Measurements from ENCODE around the gene MT1F. TPM values are rescaled to one million over a fixed set of nuclear protein-coding genes. Genes with fewer than 3 reads are reported as not detected.

Gene MT1F
- 12.7 and 14.9 TPM in 2 replicates for total RNA-seq
- long read RNA-seq: 0 reads

- peaks cover 21% of the 10 kb centered on the region for H3K27me3 Mint-ChIP-seq (ENCODE audit: unreplicated experiment)
- H3K4me3 Mint-ChIP-seq (ENCODE audit: unreplicated experiment): peak within 1 kb of the TSS; percentile 91
- H3K4me1 Mint-ChIP-seq (ENCODE audit: unreplicated experiment): peaks cover 31% of the 10 kb centered on the region
- no peak within 1 kb of the TSS for H3K27ac Mint-ChIP-seq (ENCODE audit: unreplicated experiment)
- TF ChIP-seq CTCF (IDR thresholded peaks at IDR 0.05): no peak
- no peak for DNase-seq (ENCODE audit: extremely low spot score, unreplicated experiment)
- no peaks in the 10 kb centered on the region for H3K9me3 Mint-ChIP-seq (ENCODE audit: unreplicated experiment)
- H3K36me3 Mint-ChIP-seq (ENCODE audit: unreplicated experiment): peaks cover 1% of the 10 kb centered on the region
Measured at GRCh38 chr16:56657555-56658326, at the start of gene MT1F. Gene MT1F (plus strand): TSS chr16:56657959. CDS start chr16:56658059, 100 bp downstream.

- H3K9me3 Mint-ChIP-seq (ENCODE audit: unreplicated experiment): no peaks in the 10 kb centered on the region
- DNase-seq (ENCODE audit: extremely low spot score, unreplicated experiment): peak; percentile 96
Measured at GRCh38 chr16:56608043-56608875, 49.5 kb upstream of the MT1F start, which contains the start of gene MT2A. Gene MT2A (plus strand): TSS chr16:56608584. CDS start chr16:56608656, 72 bp downstream.

GRCh38 chr16:56608876-56609462 lies 48.8 kb upstream of the MT1F start:
- no peak for DNase-seq (ENCODE audit: extremely low spot score, unreplicated experiment)
- no peaks in the 10 kb centered on the region for H3K36me3 Mint-ChIP-seq (ENCODE audit: unreplicated experiment)
- H3K4me1 Mint-ChIP-seq (ENCODE audit: unreplicated experiment): peaks cover 50% of the 10 kb centered on the region
- H3K9me3 Mint-ChIP-seq (ENCODE audit: unreplicated experiment): no peaks in the 10 kb centered on the region
- no peaks in the 10 kb centered on the region for H3K27me3 Mint-ChIP-seq (ENCODE audit: unreplicated experiment)
- peak overlapping the region; percentile 98 for H3K27ac Mint-ChIP-seq (ENCODE audit: unreplicated experiment)
- no peak for TF ChIP-seq CTCF (IDR thresholded peaks at IDR 0.05)
- peak overlapping the region; percentile 90 for H3K4me3 Mint-ChIP-seq (ENCODE audit: unreplicated experiment)

More at GRCh38 chr16:56608043-56608875, 49.5 kb upstream of the MT1F start, which contains the start of gene MT2A:
- peak within 1 kb of the TSS; percentile 99 for H3K27ac Mint-ChIP-seq (ENCODE audit: unreplicated experiment)
- peak within 1 kb of the TSS; percentile 90 for H3K4me3 Mint-ChIP-seq (ENCODE audit: unreplicated experiment)
- H3K27me3 Mint-ChIP-seq (ENCODE audit: unreplicated experiment): no peaks in the 10 kb centered on the region
- H3K36me3 Mint-ChIP-seq (ENCODE audit: unreplicated experiment): no peaks in the 10 kb centered on the region
- no peak for TF ChIP-seq CTCF (IDR thresholded peaks at IDR 0.05)
- H3K4me1 Mint-ChIP-seq (ENCODE audit: unreplicated experiment): peaks cover 51% of the 10 kb centered on the region

- no peaks in the 10 kb centered on the region for H3K27me3 Mint-ChIP-seq (ENCODE audit: unreplicated experiment)
- no peaks in the 10 kb centered on the region for H3K36me3 Mint-ChIP-seq (ENCODE audit: unreplicated experiment)
- TF ChIP-seq CTCF (IDR thresholded peaks at IDR 0.05): no peak
- DNase-seq (ENCODE audit: extremely low spot score, unreplicated experiment): no peak
- H3K4me1 Mint-ChIP-seq (ENCODE audit: unreplicated experiment): peaks cover 56% of the 10 kb centered on the region
- H3K4me3 Mint-ChIP-seq (ENCODE audit: unreplicated experiment): peak overlapping the region; percentile 90
- H3K9me3 Mint-ChIP-seq (ENCODE audit: unreplicated experiment): no peaks in the 10 kb centered on the region
- peak overlapping the region; percentile 98 for H3K27ac Mint-ChIP-seq (ENCODE audit: unreplicated experiment)
Measured at GRCh38 chr16:56609463-56609921, 48.3 kb upstream of the MT1F start.
